Measurements from ENCODE around the gene NXPH4.

- peak; percentile 3 for TF ChIP-seq CTCF (IDR thresholded peaks at IDR 0.05)
- TF ChIP-seq EZH2 (IDR thresholded peaks at IDR 0.05), result peak; percentile 2
Observed at GRCh38 chr12:57241402-57242310, 25.1 kb downstream of the NXPH4 start.

All from neural progenitor cell (in vitro differentiated cells).